ENCODE measurements around the gene ALDH1A2.
"Not testable (repeated sequence)": the region's sequence is repeated elsewhere in the genome, so short reads cannot be mapped to it uniquely, and the experiment has no call there.

Gene ALDH1A2

DNA sequence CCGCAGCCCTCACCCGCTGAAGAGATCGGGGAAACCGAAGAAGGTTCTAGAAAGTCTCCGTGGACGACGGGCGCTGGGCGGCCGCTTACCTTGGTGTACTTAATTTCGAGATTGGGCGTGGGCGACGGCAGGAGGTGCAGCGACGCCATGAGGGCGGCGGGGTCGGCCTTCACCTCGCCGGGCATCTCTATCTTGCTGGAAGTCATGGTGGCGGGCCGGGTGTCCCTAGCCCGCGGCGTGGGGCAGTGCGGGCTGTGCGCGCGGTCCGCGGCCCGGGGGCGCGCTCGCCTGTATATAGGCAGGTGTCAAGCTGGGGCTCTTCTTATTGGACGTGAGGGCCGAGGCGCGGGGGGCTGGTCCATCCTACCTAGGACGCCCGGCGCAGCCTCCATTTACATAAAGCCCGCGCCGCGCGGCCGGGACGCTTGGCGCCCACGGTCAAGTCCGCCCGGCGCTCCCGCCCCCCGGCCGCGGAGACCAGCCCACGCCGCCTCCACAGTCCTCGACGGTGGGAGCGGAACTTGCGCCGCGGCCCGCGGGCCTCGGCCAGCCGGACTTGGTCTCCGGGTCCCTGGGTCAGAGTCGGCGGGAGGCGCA is at the start of gene ALDH1A2:
Gene ALDH1A2, minus strand, starts transcription at position 267 of the 597 bp plus-strand sequence. Its CDS starts 61 bp downstream, at position 206.
- DNase-seq = peak in 1 of 2 donors; percentile 11

GRCh38 chr15:58114812-58115211 is 49.3 kb upstream of the ALDH1A2 start:
- no peak for DNase-seq

DNA sequence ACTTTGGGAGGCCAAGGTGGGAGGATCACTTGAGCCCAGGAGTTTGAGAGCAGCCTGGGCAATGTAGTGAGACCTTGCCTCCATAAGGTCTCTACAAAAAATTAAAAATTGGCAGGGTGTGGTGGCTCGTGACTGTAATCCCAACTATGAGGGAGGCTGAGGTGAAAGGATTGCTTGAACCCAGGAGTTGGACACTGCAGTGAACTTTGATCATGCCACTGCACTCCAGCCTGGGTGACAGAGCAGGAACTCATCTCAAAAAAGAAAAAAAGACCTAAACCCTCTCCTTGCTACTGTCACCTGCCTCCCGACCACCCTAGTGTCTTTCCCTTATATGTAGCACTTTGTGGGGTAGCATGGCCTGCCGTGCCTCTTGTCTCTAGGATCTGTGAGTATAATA is 48.9 kb upstream of the ALDH1A2 start:
- no peak for DNase-seq

DNA sequence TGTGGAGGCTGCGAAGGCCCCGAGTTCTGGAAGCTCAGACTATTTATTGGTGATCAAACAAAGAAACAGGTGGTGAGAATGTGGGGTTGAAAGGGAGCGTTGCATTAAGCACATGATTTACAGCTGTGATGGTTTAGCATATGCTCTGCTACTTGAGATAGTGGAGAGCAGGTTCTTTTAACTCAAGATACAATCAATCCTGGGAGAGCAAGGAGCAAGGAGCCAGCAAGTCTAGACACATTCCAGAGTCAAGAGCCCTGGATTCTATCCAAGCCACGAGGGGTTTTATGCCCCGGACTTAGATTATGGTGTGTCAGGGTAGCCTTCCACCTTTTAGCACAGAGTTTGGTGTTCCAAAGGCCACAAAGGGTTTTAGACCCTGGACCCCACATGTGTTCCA is 47.8 kb upstream of the ALDH1A2 start:
- DNase-seq = not testable (repeated sequence)

DNA sequence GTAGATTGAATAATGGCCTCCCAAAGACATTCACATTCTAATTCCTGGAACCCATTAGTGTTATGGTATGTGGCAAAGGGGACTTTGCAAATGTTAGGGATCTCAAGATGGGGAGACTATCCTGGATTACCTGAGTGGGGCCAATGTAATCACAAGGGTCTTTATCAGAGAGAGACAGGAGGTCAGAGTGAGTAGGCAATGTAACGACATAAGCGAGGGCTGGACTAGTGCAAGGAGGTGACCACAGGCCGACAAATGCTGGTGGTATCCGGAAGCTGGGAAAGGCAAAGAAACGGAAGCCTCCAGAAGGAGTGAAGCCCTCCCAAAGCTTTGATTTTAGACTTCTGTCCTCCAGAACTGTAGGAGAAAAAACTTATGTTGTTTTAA is 46.2 kb upstream of the ALDH1A2 start:
- no peak for DNase-seq

- no peak for DNase-seq
Observed at GRCh38 chr15:58110999-58111717, 45.6 kb upstream of the ALDH1A2 start.

GRCh38 chr15:58109419-58109818 is 43.9 kb upstream of the ALDH1A2 start:
- DNase-seq = no peak

GRCh38 chr15:58108117-58108516 is 42.6 kb upstream of the ALDH1A2 start:
- no peak for DNase-seq

GRCh38 chr15:58103482-58103881 is 38.0 kb upstream of the ALDH1A2 start:
- DNase-seq = no peak

DNA sequence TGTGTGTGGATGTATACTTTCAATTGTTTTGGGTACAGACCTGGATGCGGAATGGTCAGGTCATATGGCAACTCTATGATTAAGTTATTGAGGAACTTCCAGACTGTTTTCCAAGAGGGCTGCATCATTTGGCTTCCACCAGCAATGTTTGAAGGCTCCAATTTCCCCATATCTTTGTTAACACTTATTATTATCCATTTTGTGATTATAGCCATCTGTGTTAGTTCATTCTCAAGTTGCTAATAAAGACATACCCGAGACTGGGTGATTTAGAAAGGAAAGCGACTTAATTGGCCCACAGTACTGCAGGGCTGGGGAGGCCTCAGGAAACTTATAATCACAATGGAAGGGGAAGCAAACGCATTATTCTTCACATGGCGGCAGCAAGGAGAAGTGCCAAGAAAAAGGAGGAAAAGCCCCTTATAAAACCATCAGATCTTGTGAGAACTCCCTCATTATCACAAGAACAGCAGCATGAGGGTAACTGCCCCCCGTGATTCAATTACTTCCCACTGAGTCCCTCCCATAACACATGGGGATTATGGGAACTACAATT is 31.1 kb upstream of the ALDH1A2 start:
- DNase-seq = no peak

- DNase-seq = no peak
Observed at GRCh38 chr15:58095415-58095814, 29.9 kb upstream of the ALDH1A2 start.

- no peak for DNase-seq
Observed at GRCh38 chr15:58087871-58088270, 22.4 kb upstream of the ALDH1A2 start.

- DNase-seq = no peak
Observed at GRCh38 chr15:58086491-58086890, 21.0 kb upstream of the ALDH1A2 start.

GRCh38 chr15:58083526-58083925 is 18.0 kb upstream of the ALDH1A2 start:
- no peak for DNase-seq

GRCh38 chr15:58081891-58082290 is 16.4 kb upstream of the ALDH1A2 start:
- DNase-seq = no peak

GRCh38 chr15:58081456-58081855 is 15.9 kb upstream of the ALDH1A2 start:
- DNase-seq = no peak

- not testable (repeated sequence) for DNase-seq
Observed at GRCh38 chr15:58080959-58081358, 15.4 kb upstream of the ALDH1A2 start.

GRCh38 chr15:58080398-58080797 is 14.9 kb upstream of the ALDH1A2 start:
- no peak for DNase-seq

GRCh38 chr15:58078591-58078990 is 13.1 kb upstream of the ALDH1A2 start:
- DNase-seq = no peak

DNA sequence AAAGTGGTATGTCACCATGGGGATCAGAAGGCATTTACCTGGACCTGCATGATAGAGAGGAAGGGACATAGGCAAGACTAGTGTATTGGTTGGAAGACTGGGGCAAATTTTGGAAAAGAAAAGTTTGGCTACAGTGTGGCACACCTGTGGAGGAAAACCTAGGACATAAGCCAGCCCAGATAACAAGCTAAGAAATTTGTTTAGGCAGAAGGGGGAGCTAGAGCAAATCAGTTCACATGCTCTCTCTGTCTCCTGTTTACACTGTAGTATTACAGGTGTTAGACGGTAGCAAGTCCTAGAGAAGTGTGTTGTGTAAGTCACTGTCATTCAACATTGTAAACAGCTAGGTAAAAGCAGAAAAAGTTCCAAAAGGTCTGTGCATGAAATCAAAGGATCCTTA is 11.9 kb upstream of the ALDH1A2 start:
- DNase-seq = no peak

DNA sequence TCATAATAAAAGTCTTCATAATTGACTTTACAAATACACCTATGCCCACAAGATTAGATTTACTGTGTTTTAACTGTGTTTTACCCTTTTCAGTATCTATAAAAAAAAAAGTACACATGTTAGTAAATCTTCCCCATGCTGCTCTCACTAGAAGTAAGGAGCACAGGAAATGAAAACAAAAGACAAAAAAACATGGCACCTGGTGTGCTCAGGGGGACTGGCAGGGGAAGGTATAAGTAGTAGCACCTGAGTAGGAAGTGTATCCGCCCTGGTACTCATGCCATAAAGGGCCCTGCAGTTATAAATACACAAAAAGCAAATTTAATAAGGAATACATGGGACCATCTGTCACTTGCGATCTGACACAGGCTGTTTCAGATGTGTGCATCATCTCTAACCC is 8.9 kb upstream of the ALDH1A2 start:
- DNase-seq = no peak

DNA sequence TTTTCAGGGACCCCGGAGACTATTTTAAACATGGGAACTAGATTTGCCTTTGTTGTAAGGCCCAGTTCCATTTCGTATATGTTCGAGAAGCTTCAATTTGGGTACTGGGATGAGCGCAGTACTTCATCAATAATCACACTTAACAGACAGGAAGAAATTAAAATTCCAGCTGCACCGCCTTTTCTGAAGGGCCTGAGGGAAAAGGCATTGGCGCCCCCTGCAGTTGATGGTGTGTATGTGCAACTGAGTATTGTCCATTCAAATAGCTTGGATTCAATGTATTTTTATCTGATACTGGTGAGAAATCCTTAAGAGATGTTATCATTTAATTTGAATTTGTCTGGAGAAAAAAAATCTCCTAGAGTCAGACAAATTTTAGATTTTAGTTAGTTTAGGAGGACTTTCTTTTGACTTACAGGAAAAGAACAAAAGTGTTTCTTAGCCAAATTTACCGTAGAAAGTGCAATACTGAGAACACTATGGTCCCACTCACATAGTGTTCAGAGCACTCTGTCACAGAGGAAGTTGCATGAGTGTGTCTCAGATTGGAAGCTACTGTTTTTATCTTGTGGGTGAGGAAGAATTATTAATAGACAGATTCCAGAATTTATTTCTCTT is 5.4 kb upstream of the ALDH1A2 start:
- DNase-seq = peak; percentile 44 to 69

- DNase-seq = no peak
Observed at GRCh38 chr15:58069008-58069407, 3.5 kb upstream of the ALDH1A2 start.

Measured in stimulated activated CD4-positive, alpha-beta T cell treated with anti-CD3 and anti-CD28 coated beads, Interleukin-2, amount 100 ng/mL, for 24 hours (primary cell).